Ascending aorta (tissue), 2 donors: ENCODE measurements around the gene CALML3. TPM values are rescaled to one million over a fixed set of nuclear protein-coding genes. Genes with fewer than 3 reads are reported as not detected.

Experiments used
- DNase-seq, 2 donors: peaks; one replicate each; pipeline ENCODE4 v3.0.0-alpha.2; 2019; ENCODE audit warnings: low spot score in 2 of 2
- H3K27ac ChIP-seq, 2 donors: fragments of 200-600 bp; sonication (generic); one replicate each; pipeline ENCODE4 v1.5.1; 2016 to 2017; ENCODE audit warnings: mild to moderate bottlenecking in 1 of 2
- H3K27me3 ChIP-seq: fragments of 200-600 bp; sonication (generic); one replicate; pipeline ENCODE4 v1.5.1; 2017
- H3K36me3 ChIP-seq, 2 donors: fragments of 200-600 bp; sonication (generic); one replicate each; pipeline ENCODE4 v1.5.1; 2016
- H3K4me1 ChIP-seq, 2 donors: fragments of 200-600 bp; sonication (generic); one replicate each; pipeline ENCODE4 v1.5.1; 2016 to 2017; ENCODE audit warnings: mild to moderate bottlenecking in 1 of 2
- H3K4me3 ChIP-seq, 2 donors: fragments of 200-600 bp; sonication (generic); one replicate each; pipeline ENCODE4 v1.5.1; 2016 to 2017; ENCODE audit warnings: mild to moderate bottlenecking in 1 of 2
- H3K9me3 ChIP-seq, 2 donors: fragments of 200-600 bp; sonication (generic); one replicate each; pipeline ENCODE4 v1.5.1; 2016
- intact Hi-C: fragments of 100-400 bp; cut with DNase I; formaldehyde crosslinking; loops from one replicate; pipeline ENCODE4 v1.15.1; 2023
- total RNA-seq: library from RNA; depleted of rRNA; stranded (reverse); fragments of >200 nt; gene quantifications from one replicate; pipeline ENCODE4 v1.1.0, GENCODE V29; 2016
- TF ChIP-seq, protein P1 (sequence below), 3 experiments: fragments of 200-600 bp in 2 of 3; fragments of 450-650 bp in 1 of 3; sonication (generic) in 2 of 3; IDR thresholded peaks; one replicate each; pipeline ENCODE4 v1.5.1; 2016 to 2019; ENCODE audit warnings: antibody characterized with exemption in 3 of 3, mild to moderate bottlenecking in 1 of 3, moderate library complexity in 1 of 3

Gene CALML3
- total RNA-seq, 1 donor from 2014 or later, result not detected

- H3K4me1 ChIP-seq, result no peaks in the 10 kb centered on the region
- no peaks in the 10 kb centered on the region for H3K27me3 ChIP-seq
- no peak for DNase-seq
- H3K9me3 ChIP-seq, result no peaks in the 10 kb centered on the region
- no peaks in the 10 kb centered on the region for H3K36me3 ChIP-seq
- no peak overlapping the region for H3K27ac ChIP-seq
- H3K4me3 ChIP-seq, result no peak overlapping the region
- TF ChIP-seq, protein P1, sequence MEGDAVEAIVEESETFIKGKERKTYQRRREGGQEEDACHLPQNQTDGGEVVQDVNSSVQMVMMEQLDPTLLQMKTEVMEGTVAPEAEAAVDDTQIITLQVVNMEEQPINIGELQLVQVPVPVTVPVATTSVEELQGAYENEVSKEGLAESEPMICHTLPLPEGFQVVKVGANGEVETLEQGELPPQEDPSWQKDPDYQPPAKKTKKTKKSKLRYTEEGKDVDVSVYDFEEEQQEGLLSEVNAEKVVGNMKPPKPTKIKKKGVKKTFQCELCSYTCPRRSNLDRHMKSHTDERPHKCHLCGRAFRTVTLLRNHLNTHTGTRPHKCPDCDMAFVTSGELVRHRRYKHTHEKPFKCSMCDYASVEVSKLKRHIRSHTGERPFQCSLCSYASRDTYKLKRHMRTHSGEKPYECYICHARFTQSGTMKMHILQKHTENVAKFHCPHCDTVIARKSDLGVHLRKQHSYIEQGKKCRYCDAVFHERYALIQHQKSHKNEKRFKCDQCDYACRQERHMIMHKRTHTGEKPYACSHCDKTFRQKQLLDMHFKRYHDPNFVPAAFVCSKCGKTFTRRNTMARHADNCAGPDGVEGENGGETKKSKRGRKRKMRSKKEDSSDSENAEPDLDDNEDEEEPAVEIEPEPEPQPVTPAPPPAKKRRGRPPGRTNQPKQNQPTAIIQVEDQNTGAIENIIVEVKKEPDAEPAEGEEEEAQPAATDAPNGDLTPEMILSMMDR (IDR thresholded peaks at IDR 0.05), result no peak
- intact Hi-C loops, result no loop called here
Observed at GRCh38 chr10:5515948-5516761, 8.6 kb upstream of the CALML3 start.

DNA sequence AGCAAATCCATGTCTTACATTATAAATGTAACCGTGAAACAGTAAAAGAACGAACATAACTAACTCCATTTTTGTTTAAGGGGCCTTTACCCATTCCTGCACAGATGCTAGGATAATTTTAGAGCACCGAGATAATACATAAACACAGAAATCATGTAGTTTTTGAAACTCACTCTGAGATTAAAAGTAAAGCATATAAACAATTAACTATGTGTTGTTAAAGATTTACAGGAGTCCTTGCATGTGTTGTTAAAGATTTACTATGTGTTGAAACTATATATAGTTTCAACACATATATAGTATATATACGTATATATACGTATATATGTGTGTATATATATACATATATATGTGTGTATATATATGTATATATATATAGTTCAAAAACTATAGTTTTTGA, 7.2 kb upstream of the CALML3 start:
- intact Hi-C loops, result no loop called here
- Histone ChIP-seq H3K27ac (no peak overlapping the region), H3K4me1 (no peaks in the 10 kb centered on the region), H3K9me3 (no peaks in the 10 kb centered on the region), H3K36me3 (no peaks in the 10 kb centered on the region), H3K4me3 (no peak overlapping the region), H3K27me3 (no peaks in the 10 kb centered on the region)
- DNase-seq, result no peak
- TF ChIP-seq, protein P1 (IDR thresholded peaks at IDR 0.05), result no peak

DNA sequence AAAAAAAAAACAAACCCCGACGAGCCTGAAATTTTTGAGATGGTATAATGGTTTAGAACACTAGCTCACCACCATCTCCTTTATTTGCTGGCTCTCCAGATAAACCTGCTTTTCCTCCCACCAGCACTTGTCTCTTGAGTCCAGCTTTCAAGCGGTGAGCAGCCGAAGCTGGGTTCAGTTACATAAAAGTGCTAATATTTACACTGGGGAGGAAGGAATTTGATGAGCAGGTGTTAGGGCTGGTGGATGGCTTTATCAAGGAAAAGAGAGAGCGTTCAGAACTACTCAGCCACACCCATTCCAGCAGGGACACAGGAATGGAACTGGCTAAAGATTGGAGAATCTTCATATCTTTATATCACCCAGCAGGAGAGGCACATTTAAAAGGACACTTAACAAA, 6.6 kb upstream of the CALML3 start:
- intact Hi-C loops, result no loop called here
- DNase-seq, result no peak
- TF ChIP-seq, protein P1 (IDR thresholded peaks at IDR 0.05), result no peak
- Histone ChIP-seq H3K27me3 (no peaks in the 10 kb centered on the region), H3K4me1 (no peaks in the 10 kb centered on the region), H3K9me3 (no peaks in the 10 kb centered on the region), H3K36me3 (no peaks in the 10 kb centered on the region), H3K27ac (no peak overlapping the region), H3K4me3 (no peak overlapping the region)

GRCh38 chr10:5519054-5519453, 5.7 kb upstream of the CALML3 start:
- intact Hi-C loops, result no loop called here
- TF ChIP-seq, protein P1 (IDR thresholded peaks at IDR 0.05), result no peak
- no peak overlapping the region for H3K27ac ChIP-seq
- no peaks in the 10 kb centered on the region for H3K36me3 ChIP-seq
- H3K4me3 ChIP-seq, result no peak overlapping the region
- no peak for DNase-seq
- no peaks in the 10 kb centered on the region for H3K9me3 ChIP-seq
- H3K27me3 ChIP-seq, result no peaks in the 10 kb centered on the region
- no peaks in the 10 kb centered on the region for H3K4me1 ChIP-seq

- TF ChIP-seq, protein P1 (IDR thresholded peaks at IDR 0.05), result no peak
- no peaks in the 10 kb centered on the region for H3K27me3 ChIP-seq
- no peaks in the 10 kb centered on the region for H3K9me3 ChIP-seq
- H3K27ac ChIP-seq, result no peak overlapping the region
- H3K36me3 ChIP-seq, result no peaks in the 10 kb centered on the region
- DNase-seq, result peak in 1 of 2 donors; percentile 48
- intact Hi-C loops, result no loop called here
- H3K4me1 ChIP-seq, result no peaks in the 10 kb centered on the region
- H3K4me3 ChIP-seq, result no peak overlapping the region
Observed at GRCh38 chr10:5522913-5523560, 1.7 kb upstream of the CALML3 start.
